Measurements from ENCODE around the gene CCDC88C. TPM values are rescaled to one million over a fixed set of nuclear protein-coding genes. Genes with fewer than 3 reads are reported as not detected.

The CCDC88C gene
- total and polyA plus RNA-seq, 2 donors (not counting 3 experiments of a cell fraction or from before 2014, with no cell fraction given), result 11.4 to 52.1 TPM

- Histone ChIP-seq H3K27me3 (ENCODE audit: control insufficient read depth in 2 of 2, insufficient read depth in 2 of 2, low read length in 2 of 2) (no peaks in the 10 kb centered on the region), H3K4me1 (ENCODE audit: control insufficient read depth, extremely low read depth, insufficient read depth, low read length) (peaks cover 2% of the 10 kb centered on the region), H3K9ac (replicated peaks; ENCODE audit: extremely low read depth, insufficient read depth, low read length) (no peak overlapping the region), H3K36me3 (ENCODE audit: control insufficient read depth in 2 of 2, extremely low read depth in 1 of 2, insufficient read depth in 2 of 2, low read length in 2 of 2) (no peaks in the 10 kb centered on the region), H3K4me2 (ENCODE audit: insufficient read depth, low read length) (no peak overlapping the region), H3K4me3 (replicated peaks in 1 of 3; ENCODE audit: insufficient read depth in 1 of 3, low read depth in 1 of 3, low read length in 3 of 3) (no peak overlapping the region), H3K9me3 (replicated peaks; ENCODE audit: control insufficient read depth, insufficient read depth, low read length) (no peaks in the 10 kb centered on the region), H4K20me1 (replicated peaks; ENCODE audit: control insufficient read depth, extremely low read depth, insufficient read depth, low read length) (no peaks in the 10 kb centered on the region), H3K27ac (ENCODE audit: insufficient read depth, low read depth, low read length) (no peak overlapping the region), H3K9me1 (replicated peaks; ENCODE audit: control insufficient read depth, extremely low read depth, insufficient read depth, low read length) (no peaks in the 10 kb centered on the region), H2AFZ (ENCODE audit: low read depth, low read length) (no peak overlapping the region), H3K79me2 (ENCODE audit: control insufficient read depth, insufficient read depth, low read length) (no peaks in the 10 kb centered on the region)
- intact Hi-C loops (cut with micrococcal nuclease), result no loop called here
- BruUV-seq (replicated peaks), result no TSS peak
- ChIA-PET POLR2A (interaction anchor here (0.6 kb wide), 1 partner anchor 12 kb away, joined by 12 read pairs; no protein-coding TSS in a partner anchor), CTCF (interaction anchor here (2.2 to 2.5 kb wide), 2 partner anchors 73 to 77 kb away, joined by 7 to 10 read pairs; no protein-coding TSS in a partner anchor)
- DNase-seq (ENCODE audit: low read depth, low spot score) (no peak), FAIRE-seq (no peak)
- dilution Hi-C loops (cut with MboI; ENCODE audit: extremely low pct_ligation_motif_present, low sequenced_read_pairs), result no loop called here
- TF ChIP-seq POLR2A (IDR thresholded peaks at IDR 0.05; ENCODE audit: low read depth, low read length), result no peak
- no peak for TF ChIP-seq MAX (IDR thresholded peaks at IDR 0.05; ENCODE audit: insufficient read depth, insufficient read length)
- TF ChIP-seq FOS (IDR thresholded peaks at IDR 0.05; ENCODE audit: borderline replicate concordance, insufficient read depth, low read length), result no peak
- no peak for TF ChIP-seq CTCF (IDR thresholded peaks at IDR 0.05; ENCODE audit: extremely low read depth in 1 of 2, insufficient read depth in 1 of 2, low read depth in 1 of 2, low read length in 2 of 2)
- TF ChIP-seq MYC (IDR thresholded peaks at IDR 0.05; ENCODE audit: low read depth, low read length), result no peak
- no peak for TF ChIP-seq EZH2 (IDR thresholded peaks at IDR 0.05; ENCODE audit: borderline replicate concordance, low read depth, low read length, severe bottlenecking)
- no peak for TF ChIP-seq JUN (IDR thresholded peaks at IDR 0.05; ENCODE audit: borderline replicate concordance, insufficient read depth, insufficient read length, low read depth)
- no peak for TF ChIP-seq GATA2 (IDR thresholded peaks at IDR 0.05; ENCODE audit: insufficient read depth, insufficient read length, low read depth, low read length)
- no peak for TF ChIP-seq POLR2AphosphoS5 (IDR thresholded peaks at IDR 0.05; ENCODE audit: insufficient read depth, low read depth, low read length)
Measured at GRCh38 chr14:91249841-91250616, 167.6 kb downstream of the CCDC88C start.

Data from endothelial cell of umbilical vein (primary cell).